Stimulated activated CD8-positive, alpha-beta memory T cell treated with anti-CD3 and anti-CD28 coated beads, Interleukin-15, amount 100 ng/mL, for 24 hours (primary cell): ENCODE measurements around the gene SLC22A5.
"Not testable (repeated sequence)": the region's sequence is repeated elsewhere in the genome, so short reads cannot be mapped to it uniquely, and the experiment has no call there.

Source experiments
- DNase-seq: peaks from one replicate; pipeline ENCODE4 v3.0.0-alpha.2; 2020; ENCODE audit warnings: low read depth

The SLC22A5 gene

DNA sequence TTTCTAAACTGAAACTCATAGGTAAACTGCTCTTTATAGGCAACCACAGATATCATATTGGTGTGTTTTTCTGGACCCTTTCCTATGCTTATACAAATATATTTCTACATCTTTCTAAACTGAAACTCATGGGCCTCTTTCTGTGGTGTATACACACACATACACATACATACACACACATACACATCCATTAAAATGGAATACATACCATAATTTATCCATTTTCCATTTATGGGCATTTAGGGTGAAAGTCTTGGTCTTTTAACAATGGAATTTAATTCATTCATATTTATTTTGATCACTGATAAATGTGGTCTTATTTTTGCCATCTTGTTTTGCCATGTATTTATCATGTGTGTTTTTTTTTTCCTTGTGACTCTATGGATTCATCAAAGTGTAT, 44.1 kb downstream of the SLC22A5 start:
- DNase-seq, result no peak

GRCh38 chr5:132414634-132415378, 45.3 kb downstream of the SLC22A5 start:
- DNase-seq, result no peak

DNA sequence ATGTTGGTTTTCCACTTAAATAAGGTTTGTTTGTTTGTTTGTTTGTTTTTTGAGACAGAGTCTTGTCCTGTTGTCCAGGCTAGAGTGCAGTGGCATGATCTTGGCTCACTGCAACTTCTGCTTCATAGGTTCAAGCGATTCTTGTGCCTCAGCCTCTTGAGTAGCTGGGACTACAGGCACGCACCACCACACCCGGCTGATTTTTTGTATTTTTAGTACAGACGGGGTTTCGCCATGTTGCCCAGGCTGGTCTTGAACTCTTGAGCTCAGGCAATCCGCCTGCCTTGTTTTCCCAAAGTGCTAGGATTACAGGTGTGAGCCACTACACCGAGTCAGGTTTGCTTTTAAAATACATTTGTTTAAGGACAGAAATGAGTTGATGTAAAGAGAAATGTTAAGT, 46.0 kb downstream of the SLC22A5 start:
- not testable (repeated sequence) for DNase-seq

GRCh38 chr5:132416306-132417009, 46.9 kb downstream of the SLC22A5 start:
- no peak for DNase-seq

DNA sequence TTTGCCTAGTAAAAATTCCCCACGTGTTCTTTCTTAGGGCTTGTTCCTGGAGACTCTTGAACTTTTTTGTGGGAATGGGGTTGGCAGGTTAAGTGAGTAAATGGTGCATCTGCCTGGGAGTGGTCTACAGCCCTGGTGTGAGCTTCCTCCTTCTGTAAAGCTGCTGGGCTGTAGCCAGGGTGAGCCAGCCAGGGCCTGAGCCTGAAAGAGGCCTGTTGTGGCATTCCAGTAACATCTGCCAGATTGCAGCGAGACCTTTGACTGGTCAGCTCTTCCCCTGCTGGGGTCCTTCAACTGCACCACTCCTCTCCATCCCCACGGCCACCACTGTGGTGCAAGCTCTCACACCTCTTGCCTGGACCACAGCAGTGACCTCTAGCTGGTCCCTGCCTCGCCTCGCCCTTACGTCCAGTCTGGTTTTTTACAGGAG, 47.5 kb downstream of the SLC22A5 start:
- no peak for DNase-seq

GRCh38 chr5:132417461-132417860, 48.0 kb downstream of the SLC22A5 start:
- DNase-seq, result no peak

DNA sequence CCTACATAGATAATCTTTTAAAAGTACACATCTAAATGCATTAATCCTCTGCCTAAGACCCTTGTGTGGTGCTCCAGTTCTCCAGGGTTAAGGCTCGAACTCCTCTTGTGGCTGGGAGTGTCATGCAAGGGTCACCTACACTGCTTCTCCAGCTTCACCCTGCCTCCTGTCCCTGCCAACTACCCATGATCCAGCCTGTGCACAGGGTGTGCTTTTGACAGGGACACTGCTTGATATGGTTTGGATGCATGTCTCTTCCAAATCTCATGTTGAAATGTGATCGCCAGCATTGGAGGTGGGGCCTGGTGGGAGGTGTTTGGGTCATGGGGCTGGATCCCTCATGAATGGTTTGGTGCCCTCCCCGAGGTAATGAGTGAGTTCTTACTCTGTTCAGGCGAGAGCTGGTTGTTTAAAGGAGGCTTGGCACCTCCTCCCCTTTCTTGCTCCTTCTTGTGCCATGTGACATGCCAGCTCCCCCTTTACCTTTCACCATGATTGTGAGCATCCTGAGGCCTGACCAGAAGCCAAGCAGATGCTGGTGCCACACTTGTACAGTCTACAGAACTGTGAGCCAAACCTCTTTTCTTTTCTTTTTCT, 48.5 kb downstream of the SLC22A5 start:
- DNase-seq, result no peak

DNA sequence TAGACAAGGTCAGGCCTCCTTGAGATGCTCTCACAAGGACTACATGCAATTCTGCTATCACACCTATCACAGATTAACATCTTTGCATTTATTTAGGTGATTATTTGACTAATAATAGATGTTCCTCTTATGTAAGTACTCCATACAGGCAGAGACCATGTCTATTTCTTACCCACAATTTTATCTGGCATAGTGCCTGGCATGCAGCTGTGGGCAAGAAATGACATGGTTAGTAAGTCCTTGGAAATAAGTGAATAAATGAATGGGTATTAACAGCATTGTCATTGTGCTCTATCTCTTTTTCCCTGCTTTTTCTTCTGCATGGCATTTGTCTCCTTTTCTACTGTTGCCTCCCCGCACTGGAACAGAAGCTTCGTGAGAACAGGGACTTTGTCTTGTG, 49.4 kb downstream of the SLC22A5 start:
- no peak for DNase-seq

DNA sequence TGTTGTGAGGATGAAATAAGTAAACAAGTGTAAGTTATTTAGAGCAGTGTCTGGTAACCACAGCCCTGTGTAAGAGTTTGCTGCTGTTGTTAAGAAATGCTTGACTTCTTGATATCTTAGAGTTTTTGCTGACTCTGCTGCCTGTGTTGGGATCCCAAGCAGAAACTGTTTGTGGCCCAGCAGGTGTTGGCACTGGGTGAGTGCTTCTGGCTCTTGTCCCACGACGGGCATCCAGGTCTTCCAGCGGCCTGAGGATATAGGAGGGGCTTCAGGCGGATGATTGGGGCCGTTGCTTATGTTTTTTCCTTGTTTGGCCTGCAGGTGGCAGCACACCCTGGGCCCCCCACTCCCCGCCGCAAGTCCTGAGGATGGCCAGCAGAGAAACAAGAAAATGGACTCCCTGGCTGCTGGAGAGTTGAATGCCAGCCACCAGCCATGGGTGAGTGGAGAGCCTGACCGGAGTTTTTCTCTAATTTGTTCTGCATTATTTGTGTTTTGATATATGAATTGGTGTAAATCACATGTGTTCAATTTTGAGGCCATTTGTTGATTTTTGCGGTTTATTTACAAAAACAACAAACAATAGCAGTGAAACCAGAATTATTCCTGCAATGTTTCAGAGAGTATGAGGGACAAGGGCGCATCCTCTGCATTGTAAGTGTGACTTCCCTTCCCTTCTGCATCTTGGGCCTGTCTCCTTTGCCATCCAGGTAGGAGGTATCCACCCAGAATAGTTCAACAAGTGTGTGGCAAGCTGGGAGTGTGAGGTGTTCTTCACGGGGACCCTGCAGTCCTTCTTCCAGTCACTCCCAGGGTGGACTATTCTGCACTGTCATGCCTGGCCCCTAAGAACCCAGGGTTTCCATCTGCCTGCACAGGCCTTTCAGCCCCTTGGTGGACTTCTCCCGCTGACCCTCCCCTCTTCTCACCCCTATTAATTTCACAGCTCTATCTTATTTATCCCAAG, 50.3 kb downstream of the SLC22A5 start:
- no peak for DNase-seq

DNA sequence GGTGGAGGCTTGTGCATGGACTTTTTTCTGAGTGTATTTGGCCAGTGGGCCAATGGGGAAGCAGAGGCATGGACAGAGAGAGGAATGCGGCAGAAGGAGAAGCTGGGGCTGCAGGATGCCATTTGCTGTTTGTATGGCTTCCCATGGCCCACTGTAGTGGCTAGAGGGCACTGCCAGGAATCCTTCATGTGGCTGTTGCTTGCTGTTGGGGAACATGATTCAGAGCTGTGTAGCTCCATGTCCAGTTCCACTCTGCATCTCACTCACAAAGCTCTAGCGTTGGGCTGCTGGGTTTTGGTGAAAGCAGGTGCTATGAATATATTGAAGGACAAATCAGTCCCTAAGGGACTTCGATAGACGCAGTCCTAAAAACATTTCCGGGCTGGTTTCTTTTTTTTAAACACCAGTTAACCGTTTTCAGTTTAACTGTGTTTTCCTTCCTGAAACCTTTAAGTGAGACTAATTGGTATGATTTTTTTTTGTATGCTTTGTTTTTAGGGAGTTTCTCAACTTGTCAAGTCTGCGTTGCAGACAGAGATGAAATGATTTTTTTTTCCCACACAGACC, 51.3 kb downstream of the SLC22A5 start:
- no peak for DNase-seq

GRCh38 chr5:132421462-132421861, 52.0 kb downstream of the SLC22A5 start:
- DNase-seq, result no peak

DNA sequence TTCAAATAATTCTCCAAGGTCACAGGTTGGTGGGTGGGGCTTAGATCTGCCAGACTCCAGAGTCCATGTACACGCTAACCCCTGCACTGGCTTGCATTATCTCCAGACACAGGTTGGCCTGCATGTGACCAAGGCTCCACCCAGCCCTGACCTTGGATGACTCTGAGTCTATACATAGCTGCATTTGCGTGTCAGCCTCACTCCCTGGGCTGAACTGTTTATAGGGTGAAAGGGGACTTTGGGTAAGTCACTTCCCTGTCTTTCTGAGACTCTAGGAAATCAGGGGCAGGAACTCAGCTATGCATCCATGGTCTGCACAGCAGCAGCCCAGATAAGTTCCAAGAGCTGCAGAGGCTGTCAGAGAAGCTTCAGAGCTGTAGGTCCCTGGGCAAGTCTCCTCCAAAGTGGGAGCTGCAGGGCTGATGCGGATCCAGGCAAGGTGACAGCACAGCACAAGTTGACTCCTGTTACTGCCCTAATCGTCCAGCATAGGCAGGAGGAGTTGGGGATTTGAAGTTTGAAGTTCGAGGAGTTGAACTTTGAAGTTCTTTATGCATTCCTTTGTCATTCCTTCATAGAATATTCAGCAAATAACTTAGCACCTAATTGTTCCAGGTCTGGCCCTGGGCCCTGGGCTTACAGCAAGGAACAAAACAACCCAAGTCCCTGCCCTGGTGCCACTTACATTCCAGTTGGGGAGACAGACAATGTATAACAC, 53.4 kb downstream of the SLC22A5 start:
- DNase-seq, result no peak

GRCh38 chr5:132423438-132423898, 54.0 kb downstream of the SLC22A5 start:
- DNase-seq, result no peak

GRCh38 chr5:132424167-132424880, 54.8 kb downstream of the SLC22A5 start:
- no peak for DNase-seq

GRCh38 chr5:132425009-132425937, 55.8 kb downstream of the SLC22A5 start:
- DNase-seq, result no peak

DNA sequence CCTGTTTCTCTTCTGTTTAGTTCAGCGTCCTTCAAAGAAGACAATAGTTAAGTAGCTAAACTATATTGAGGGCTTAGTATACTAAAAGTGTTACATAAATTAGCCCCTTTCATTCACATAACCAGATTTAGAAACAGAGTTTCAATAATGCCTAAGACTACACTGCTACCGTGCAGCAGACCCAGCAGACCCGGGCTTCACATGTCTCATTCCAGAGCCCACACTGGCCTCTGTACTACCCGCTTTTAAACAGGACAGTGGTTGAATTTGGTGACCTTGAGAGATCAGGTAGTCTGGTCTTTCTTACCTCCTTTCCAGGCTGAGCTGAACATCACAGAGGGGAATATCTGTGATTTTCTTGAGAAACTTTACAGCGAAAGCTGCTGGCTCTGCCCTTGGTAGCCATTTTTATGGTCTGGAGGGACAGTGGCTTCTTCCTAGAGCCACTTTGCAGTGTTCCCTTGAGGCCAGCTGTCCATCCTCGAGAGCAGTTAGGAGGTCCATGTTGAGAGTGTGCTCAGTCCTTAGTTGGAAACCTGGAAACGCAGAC, 56.5 kb downstream of the SLC22A5 start:
- DNase-seq, result no peak

GRCh38 chr5:132426525-132427138, 57.1 kb downstream of the SLC22A5 start:
- no peak for DNase-seq
